H1 (cell line): ENCODE results near the gene RBM15. TPM values are rescaled to one million over a fixed set of nuclear protein-coding genes. Genes with fewer than 3 reads are reported as not detected.

Source experiments
- CTCF ChIA-PET: fragments of 300-600 bp; sonication (Branson Sonifier 250); formaldehyde crosslinking; loops from one replicate; lab custom pipeline; 2021; ENCODE audit not compliant: partially characterized antibody; lab: Charles Lee
- POLR2A ChIA-PET: fragments of 300-600 bp; sonication (Branson Sonifier 250); formaldehyde crosslinking; loops from one replicate; lab custom pipeline; 2021; ENCODE audit warnings: inconsistent platforms; ENCODE audit not compliant: partially characterized antibody; lab: Charles Lee
- DNase-seq, 2 experiments: peaks; one replicate each; pipeline versions ENCODE4 v3.0.0 to v3.0.0-alpha.2; 2010 to 2022; ENCODE audit warnings: low spot score in 2 of 2, low read depth in 1 of 2, mixed read lengths in 1 of 2
- FAIRE-seq: peaks from 2 replicates; lab custom pipeline; 2011; peaks lifted over from hg19 to GRCh38; lab: Jason Lieb, UNC
- H2AFZ ChIP-seq: 2 replicates; pipeline ENCODE4 v1.8.1; 2012; ENCODE audit warnings: low read length, inconsistent platforms
- H2AK5ac ChIP-seq: 2 replicates; pipeline ENCODE4 v1.6.1; 2013; ENCODE audit warnings: low read depth, low read length
- H2BK120ac ChIP-seq: replicated peaks from 2 replicates; pipeline ENCODE3; 2013; ENCODE audit warnings: low read depth, low read length, inconsistent platforms
- H2BK12ac ChIP-seq: 2 replicates; pipeline ENCODE4 v1.6.1; 2013; ENCODE audit warnings: low read depth, low read length
- H2BK15ac ChIP-seq: 2 replicates; pipeline ENCODE4 v1.6.1; 2013; ENCODE audit warnings: low read length
- H2BK20ac ChIP-seq: 2 replicates; pipeline ENCODE4 v1.6.1; 2013; ENCODE audit warnings: low read length
- H2BK5ac ChIP-seq: 2 replicates; pipeline ENCODE4 v1.6.1; 2013; ENCODE audit warnings: low read depth, low read length
- H3K14ac ChIP-seq: 2 replicates; pipeline ENCODE4 v1.6.1; 2013; ENCODE audit warnings: inconsistent platforms; ENCODE audit not compliant: insufficient read length
- H3K18ac ChIP-seq: 2 replicates; pipeline ENCODE4 v1.6.1; 2013; ENCODE audit warnings: low read length; ENCODE audit errors: extremely low read depth
- H3K23ac ChIP-seq: 2 replicates; pipeline ENCODE4 v1.6.1; 2013; ENCODE audit warnings: inconsistent platforms; ENCODE audit not compliant: insufficient read length
- H3K23me2 ChIP-seq: 2 replicates; pipeline ENCODE4 v1.6.1; 2013; ENCODE audit warnings: low read depth, low read length
- H3K27ac ChIP-seq: 2 replicates; pipeline ENCODE4 v1.6.1; 2011; ENCODE audit warnings: low read depth, low read length, inconsistent platforms
- H3K27me3 ChIP-seq, 4 experiments: replicated peaks in 1 of 4; 1 replicate in 1 of 4; 2 replicates in 3 of 4; pipeline versions ENCODE4 v1.6.1 to v1.8.1; 2011 to 2013; ENCODE audit warnings: low read length in 3 of 4, mild to moderate bottlenecking in 3 of 4, inconsistent platforms in 2 of 4, mixed read lengths in 2 of 4, moderate library complexity in 1 of 4; ENCODE audit not compliant: control insufficient read depth in 3 of 4, insufficient read depth in 3 of 4; ENCODE audit errors: extremely low read depth in 1 of 4
- H3K36me3 ChIP-seq, 4 experiments: 2 replicates each; pipeline versions ENCODE4 v1.6.1 to v1.8.1; 2011 to 2013; ENCODE audit warnings: mild to moderate bottlenecking in 4 of 4, low read length in 3 of 4, moderate library complexity in 2 of 4, control low read depth in 1 of 4, inconsistent platforms in 1 of 4; ENCODE audit not compliant: insufficient read depth in 4 of 4, control insufficient read depth in 2 of 4
- H3K4ac ChIP-seq: replicated peaks from 2 replicates; pipeline ENCODE3; 2013; ENCODE audit warnings: low read length, low read depth, mixed read lengths, inconsistent platforms; ENCODE audit not compliant: insufficient read length
- H3K4me1 ChIP-seq, 4 experiments: replicated peaks in 1 of 4; 1 replicate in 1 of 4; 2 replicates in 3 of 4; pipeline versions ENCODE4 v1.6.1 to v1.8.1; 2011 to 2013; ENCODE audit warnings: low read length in 3 of 4, inconsistent platforms in 2 of 4, mixed read lengths in 1 of 4; ENCODE audit not compliant: insufficient read depth in 4 of 4, control insufficient read depth in 3 of 4
- H3K4me2 ChIP-seq, 2 experiments: 2 replicates each; pipeline versions ENCODE4 v1.6.1 to v1.8.1; 2011 to 2013; ENCODE audit warnings: low read depth in 2 of 2, low read length in 2 of 2, control low read depth in 1 of 2, inconsistent platforms in 1 of 2, mild to moderate bottlenecking in 1 of 2; ENCODE audit not compliant: insufficient read depth in 1 of 2
- H3K4me3 ChIP-seq, 4 experiments: fragments of 200-600, 300-600 bp in 1 of 4; sonication (generic), shearing (Covaris generic), sonication (Bioruptor Twin) in 1 of 4; 2 replicates each; pipeline versions ENCODE4 v1.5.1 to v1.8.1; 2011 to 2016; ENCODE audit warnings: low read length in 4 of 4, low read depth in 3 of 4, control low read depth in 2 of 4, inconsistent platforms in 2 of 4, mild to moderate bottlenecking in 2 of 4, mixed read lengths in 1 of 4, moderate library complexity in 1 of 4; ENCODE audit not compliant: insufficient read depth in 2 of 4; ENCODE audit errors: extremely low read depth in 1 of 4
- H3K56ac ChIP-seq: replicated peaks from 2 replicates; pipeline ENCODE3; 2013; ENCODE audit warnings: low read depth, mild to moderate bottlenecking, mixed read lengths, low read length, inconsistent platforms; ENCODE audit not compliant: insufficient read length
- H3K79me1 ChIP-seq: 2 replicates; pipeline ENCODE4 v1.6.1; 2013; ENCODE audit warnings: low read depth, low read length, control low read depth
- H3K79me2 ChIP-seq, 2 experiments: 2 replicates each; pipeline versions ENCODE4 v1.6.1 to v1.8.1; 2012 to 2013; ENCODE audit warnings: low read length in 2 of 2, mild to moderate bottlenecking in 2 of 2, inconsistent platforms in 1 of 2; ENCODE audit not compliant: insufficient read depth in 2 of 2, control insufficient read depth in 1 of 2
- H3K9ac ChIP-seq, 4 experiments: replicated peaks in 1 of 4; 1 replicate in 1 of 4; 2 replicates in 3 of 4; pipeline versions ENCODE4 v1.6.1 to v1.8.1; 2011 to 2013; ENCODE audit warnings: low read depth in 3 of 4, low read length in 3 of 4, control low read depth in 2 of 4, mild to moderate bottlenecking in 2 of 4, moderate library complexity in 2 of 4, inconsistent platforms in 1 of 4; ENCODE audit errors: extremely low read depth in 1 of 4
- H3K9me3 ChIP-seq, 2 experiments: 2 replicates each; pipeline versions ENCODE4 v1.6.1 to v1.8.1; 2012 to 2013; ENCODE audit warnings: mild to moderate bottlenecking in 2 of 2, moderate library complexity in 2 of 2, control low read depth in 1 of 2, inconsistent platforms in 1 of 2, low read depth in 1 of 2, low read length in 1 of 2, mixed read lengths in 1 of 2; ENCODE audit not compliant: insufficient read depth in 2 of 2
- H4K20me1 ChIP-seq, 2 experiments: replicated peaks in 1 of 2; 2 replicates each; pipeline versions ENCODE3 to v1.8.1; 2011 to 2013; ENCODE audit warnings: inconsistent platforms in 2 of 2, low read length in 2 of 2, mild to moderate bottlenecking in 1 of 2; ENCODE audit not compliant: insufficient read depth in 2 of 2, control insufficient read depth in 1 of 2
- H4K5ac ChIP-seq: 2 replicates; pipeline ENCODE4 v1.6.1; 2013; ENCODE audit warnings: low read length, low read depth, mixed read lengths, inconsistent platforms; ENCODE audit not compliant: insufficient read length
- H4K8ac ChIP-seq: 2 replicates; pipeline ENCODE4 v1.8.0; 2013; ENCODE audit warnings: mild to moderate bottlenecking, moderate library complexity, low read length, inconsistent platforms; ENCODE audit not compliant: insufficient read depth; ENCODE audit errors: extremely low read depth
- H4K91ac ChIP-seq: replicated peaks from 2 replicates; pipeline ENCODE3; 2013; ENCODE audit warnings: low read length, mixed read lengths, inconsistent platforms; ENCODE audit not compliant: insufficient read length
- ATF3 ChIP-seq: IDR thresholded peaks from 2 replicates; pipeline ENCODE4 v1.6.1; 2011; ENCODE audit warnings: low read depth, mild to moderate bottlenecking, low read length; ENCODE audit not compliant: insufficient read depth
- BACH1 ChIP-seq: IDR thresholded peaks from 2 replicates; pipeline ENCODE4 v1.6.1; 2012; ENCODE audit warnings: low read length, improper control_type of control experiment
- CTCF ChIP-seq, 3 experiments: IDR thresholded peaks; 1 replicate in 2 of 3; 2 replicates in 1 of 3; pipeline versions ENCODE4 v1.5.1 to v1.6.1; 2011; ENCODE audit warnings: low read length in 3 of 3, mild to moderate bottlenecking in 3 of 3, inconsistent platforms in 2 of 3, low read depth in 1 of 3, moderate library complexity in 1 of 3; ENCODE audit not compliant: insufficient read depth in 1 of 3; ENCODE audit errors: control extremely low read depth in 1 of 3
- EZH2 ChIP-seq: fragments of 200-600 bp; sonication (generic); IDR thresholded peaks from 2 replicates; pipeline ENCODE4 v1.7.1; 2012; ENCODE audit warnings: low read depth, mild to moderate bottlenecking, moderate library complexity, low read length, inconsistent platforms; ENCODE audit not compliant: severe bottlenecking
- KDM1A ChIP-seq: fragments of 200-600, 300-600 bp; sonication (generic); IDR thresholded peaks from 2 replicates; pipeline ENCODE4 v1.7.1; 2016; ENCODE audit warnings: mild to moderate bottlenecking, low read length, borderline replicate concordance
- KDM5A ChIP-seq: fragments of 200-600 bp; IDR thresholded peaks from 2 replicates; pipeline ENCODE4 v1.7.1; 2012; ENCODE audit warnings: mild to moderate bottlenecking, low read length, inconsistent platforms, mixed read lengths
- WGBS, 2 experiments: shearing (Covaris generic) in 1 of 2; methylation state at CpG; one replicate each; pipeline versions ENCODE4 v1.1.6 to v1.1.7; 2013 to 2015; ENCODE audit warnings: low lambda C conversion rate in 2 of 2, mixed read lengths in 2 of 2, inconsistent platforms in 1 of 2, low coverage in 1 of 2, missing lambda C conversion rate in 1 of 2; ENCODE audit not compliant: insufficient replicate concordance in 2 of 2, insufficient coverage in 1 of 2, insufficient read length in 1 of 2; ENCODE audit errors: extremely low coverage in 1 of 2, missing lambda C conversion rate in 1 of 2; 5-methylcytosine and 5-hydroxymethylcytosine counted together
- polyA plus RNA-seq, 7 experiments: library from polyadenylated mRNA; depleted of rRNA in 3 of 7; stranded (reverse) in 5 of 7; unstranded in 2 of 7; fragments of >200 nt in 5 of 7; fragments of 200-250 nt in 2 of 7; gene quantifications; 1 replicate in 5 of 7; 2 replicates in 1 of 7; 4 replicates in 1 of 7; pipeline versions ENCODE4 v1.2.1 to v1.2.3, GENCODE V29; 2011 to 2013; ENCODE audit warnings: missing spikeins in 2 of 7, mixed read lengths in 2 of 7
- total RNA-seq: library from RNA; stranded (reverse); fragmentation: NEBNext Ultra II Directional; extraction: Animal tissue kit (Norgen Biotek cat#: 25700); gene quantifications from 2 replicates; pipeline ENCODE4 v1.2.1, GENCODE V29; 2021

Gene RBM15
- total and polyA plus RNA-seq, 2 of the 8 experiments (the other 6 are each of a cell fraction or from before 2014, with no cell fraction given), result 13.5 to 44.9 TPM

- POLR2A ChIA-PET, result interaction anchor here (0.7 to 1.3 kb wide), 7 partner anchors 25 to 109 kb away, joined by 3 to 12 read pairs (median 5); partner anchors contain the start of genes KCNC4 and RBM15
- Histone ChIP-seq H3K23ac (no peak overlapping the region), H3K23me2 (no peaks in the 10 kb centered on the region), H2AK5ac (no peak overlapping the region), H2AFZ (peak overlapping the region; percentile 78), H3K79me1 (no peaks in the 10 kb centered on the region), H3K27ac (no peak overlapping the region), H2BK120ac (no peak overlapping the region), H3K4me2 (peak overlapping the region; percentile 0 to 61; a peak in 3 of 4 replicates), H4K8ac (no peak overlapping the region), H3K18ac (no peak overlapping the region; the same call in 1 of the 2 replicates), H4K20me1 (no peaks in the 10 kb centered on the region), H3K9me3 (no peaks in the 10 kb centered on the region), H3K4me3 (peak overlapping the region in 3 of 4 experiments; percentile 6 to 46 (median 29); a peak in 5 of 8 replicates), H3K4me1 (peaks cover 0 to 7% (median 4%) of the 10 kb centered on the region in 4 experiments; a peak in 5 of 7 replicates), H3K27me3 (no peaks in the 10 kb centered on the region; a peak in 1 of 7 replicates), H2BK5ac (no peak overlapping the region), H3K14ac (no peak overlapping the region), H3K4ac (no peak overlapping the region), H2BK12ac (no peak overlapping the region), H3K56ac (no peak overlapping the region), H2BK15ac (peak overlapping the region; percentile 97; the same call in 1 of the 2 replicates), H3K9ac (no peak overlapping the region), H3K36me3 (no peaks in the 10 kb centered on the region), H4K5ac (no peak overlapping the region), H2BK20ac (no peak overlapping the region), H3K79me2 (no peaks in the 10 kb centered on the region), H4K91ac (no peak overlapping the region)
- WGBS, 2 experiments, result 36% methylated on average over 14 of the region's 14 CpGs; no CpG with 5 or more reads in 1 of the 2 experiments
- CTCF ChIA-PET, result interaction anchor here (0.6 to 34.1 kb wide), 63 partner anchors 9 to 241 kb away, joined by 3 to 1001 read pairs (median 5); partner anchors contain the start of genes KCNC4 and RBM15
- FAIRE-seq (peak; percentile 32), DNase-seq (peak; percentile 25 to 84)
- TF ChIP-seq BACH1, result peak; percentile 71; the same call in 1 of the 2 replicates
- TF ChIP-seq KDM5A, result peak; percentile 70
- no peak for TF ChIP-seq ATF3
- TF ChIP-seq KDM1A, result no peak
- TF ChIP-seq CTCF (IDR thresholded peaks at IDR 0.05; ENCODE audit: control extremely low read depth in 1 of 3, insufficient read depth in 1 of 3, low read depth in 1 of 3, low read length in 3 of 3), result peak; percentile 97 to 98 (median 98)
- peak; percentile 10 for TF ChIP-seq EZH2
Observed at GRCh38 chr1:110312188-110313121, 26.7 kb upstream of the RBM15 start.
